ENCODE data around the gene KANSL3.

Gene KANSL3

DNA sequence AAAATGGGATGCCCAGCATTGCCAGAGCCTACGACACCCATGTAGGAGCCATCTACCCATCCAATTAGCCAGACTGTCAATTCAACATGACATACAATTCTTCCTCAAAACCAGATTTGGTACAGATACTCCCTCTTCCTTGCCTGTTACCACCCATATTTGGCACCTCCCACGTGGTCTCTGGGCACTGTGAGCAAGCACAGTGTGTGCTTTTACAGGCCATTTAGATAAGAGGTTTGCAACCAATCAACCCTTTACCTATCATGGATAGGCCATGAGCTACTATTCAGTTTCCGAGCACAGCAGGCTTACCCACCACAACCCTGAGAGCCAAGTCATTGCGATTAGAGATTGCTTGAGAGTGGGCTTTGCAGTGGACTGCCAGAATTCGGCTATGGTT is 60.6 kb downstream of the KANSL3 start:
- TF ChIP-seq ZFP3 (CRISPR knock-in tag; IDR thresholded peaks at IDR 0.05) (no peak), TOX (CRISPR knock-in tag; IDR thresholded peaks at IDR 0.05; ENCODE audit: borderline replicate concordance) (no peak), ZFP30 (CRISPR knock-in tag; IDR thresholded peaks at IDR 0.05) (no peak), PPARA (CRISPR knock-in tag; IDR thresholded peaks at IDR 0.05; ENCODE audit: borderline replicate concordance) (no peak), OSR1 (CRISPR knock-in tag; IDR thresholded peaks at IDR 0.05) (no peak), TCF4 (CRISPR knock-in tag; IDR thresholded peaks at IDR 0.05; ENCODE audit: borderline replicate concordance) (no peak), POU6F1 (CRISPR knock-in tag; IDR thresholded peaks at IDR 0.05; ENCODE audit: borderline replicate concordance, low read depth) (no peak)
- TF ChIP-seq, protein P1, sequence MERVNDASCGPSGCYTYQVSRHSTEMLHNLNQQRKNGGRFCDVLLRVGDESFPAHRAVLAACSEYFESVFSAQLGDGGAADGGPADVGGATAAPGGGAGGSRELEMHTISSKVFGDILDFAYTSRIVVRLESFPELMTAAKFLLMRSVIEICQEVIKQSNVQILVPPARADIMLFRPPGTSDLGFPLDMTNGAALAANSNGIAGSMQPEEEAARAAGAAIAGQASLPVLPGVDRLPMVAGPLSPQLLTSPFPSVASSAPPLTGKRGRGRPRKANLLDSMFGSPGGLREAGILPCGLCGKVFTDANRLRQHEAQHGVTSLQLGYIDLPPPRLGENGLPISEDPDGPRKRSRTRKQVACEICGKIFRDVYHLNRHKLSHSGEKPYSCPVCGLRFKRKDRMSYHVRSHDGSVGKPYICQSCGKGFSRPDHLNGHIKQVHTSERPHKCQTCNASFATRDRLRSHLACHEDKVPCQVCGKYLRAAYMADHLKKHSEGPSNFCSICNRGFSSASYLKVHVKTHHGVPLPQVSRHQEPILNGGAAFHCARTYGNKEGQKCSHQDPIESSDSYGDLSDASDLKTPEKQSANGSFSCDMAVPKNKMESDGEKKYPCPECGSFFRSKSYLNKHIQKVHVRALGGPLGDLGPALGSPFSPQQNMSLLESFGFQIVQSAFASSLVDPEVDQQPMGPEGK (CRISPR knock-in tag; IDR thresholded peaks at IDR 0.05; ENCODE audit: borderline replicate concordance) = no peak
- no peak for ATAC-seq

DNA sequence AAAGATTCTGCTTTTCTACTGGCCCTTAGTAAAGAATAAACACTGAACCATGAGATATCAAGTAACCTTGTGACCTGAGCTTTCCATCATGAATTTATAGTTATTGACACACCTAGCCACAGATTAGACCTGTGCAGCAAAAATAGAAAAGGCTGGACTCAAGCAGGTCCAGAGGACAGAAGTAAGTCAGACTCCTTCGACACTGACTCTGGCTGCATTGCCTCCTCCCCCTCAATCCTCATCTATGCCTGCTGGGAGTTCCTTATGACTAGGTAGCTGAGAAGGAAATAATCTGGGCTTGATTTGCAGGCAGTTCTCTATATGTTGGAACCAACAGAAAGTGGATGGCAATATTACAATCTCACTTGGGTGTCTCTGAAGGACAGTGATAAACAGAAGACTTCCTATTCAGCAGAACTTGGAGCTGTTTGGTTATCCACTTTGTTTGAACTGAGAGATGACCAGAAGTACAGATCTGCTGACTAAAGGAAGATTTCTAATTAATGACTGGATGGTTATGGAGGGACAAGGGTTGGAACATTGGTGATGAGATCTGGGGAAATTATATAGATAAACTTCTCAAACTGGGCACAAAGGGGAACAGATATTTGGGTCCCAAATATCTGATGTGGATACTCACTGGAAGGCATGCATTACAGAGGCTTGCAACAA is 62.2 kb downstream of the KANSL3 start:
- TF ChIP-seq BACH2 (CRISPR knock-in tag; IDR thresholded peaks at IDR 0.05; ENCODE audit: borderline replicate concordance) = no peak
- no peak for TF ChIP-seq ISL1 (CRISPR knock-in tag; IDR thresholded peaks at IDR 0.05)
- TF ChIP-seq ZFP3 (CRISPR knock-in tag; IDR thresholded peaks at IDR 0.05) = no peak
- TF ChIP-seq, protein P2, sequence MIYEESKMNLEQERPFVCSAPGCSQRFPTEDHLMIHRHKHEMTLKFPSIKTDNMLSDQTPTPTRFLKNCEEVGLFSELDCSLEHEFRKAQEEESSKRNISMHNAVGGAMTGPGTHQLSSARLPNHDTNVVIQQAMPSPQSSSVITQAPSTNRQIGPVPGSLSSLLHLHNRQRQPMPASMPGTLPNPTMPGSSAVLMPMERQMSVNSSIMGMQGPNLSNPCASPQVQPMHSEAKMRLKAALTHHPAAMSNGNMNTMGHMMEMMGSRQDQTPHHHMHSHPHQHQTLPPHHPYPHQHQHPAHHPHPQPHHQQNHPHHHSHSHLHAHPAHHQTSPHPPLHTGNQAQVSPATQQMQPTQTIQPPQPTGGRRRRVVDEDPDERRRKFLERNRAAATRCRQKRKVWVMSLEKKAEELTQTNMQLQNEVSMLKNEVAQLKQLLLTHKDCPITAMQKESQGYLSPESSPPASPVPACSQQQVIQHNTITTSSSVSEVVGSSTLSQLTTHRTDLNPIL (CRISPR knock-in tag; IDR thresholded peaks at IDR 0.05; ENCODE audit: low read depth) = no peak
- no peak for TF ChIP-seq TSHZ2 (CRISPR knock-in tag; IDR thresholded peaks at IDR 0.05)
- TF ChIP-seq RARB (CRISPR knock-in tag; IDR thresholded peaks at IDR 0.05) = no peak
- ATAC-seq = no peak

DNA sequence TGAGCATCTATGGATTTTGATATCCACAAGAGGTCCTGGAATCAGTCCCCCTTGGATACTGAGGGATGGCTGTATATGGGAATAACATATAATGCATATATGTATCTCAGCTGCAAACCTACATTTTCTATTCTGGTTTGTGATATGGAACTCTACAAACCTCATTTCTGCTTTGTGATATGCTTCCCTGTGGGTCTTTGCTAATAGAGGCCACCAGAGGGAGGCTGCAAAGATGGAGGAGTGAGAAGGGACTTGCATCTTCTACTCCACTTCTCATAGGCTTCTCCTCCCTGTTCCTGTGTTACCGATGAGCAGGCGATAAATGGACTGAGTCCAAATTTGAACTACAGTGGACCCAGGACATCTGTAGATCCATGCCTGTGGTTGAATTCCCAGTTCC is 63.7 kb downstream of the KANSL3 start:
- no peak for ATAC-seq
- TF ChIP-seq OSR1 (CRISPR knock-in tag; IDR thresholded peaks at IDR 0.05) (no peak), ZC3H10 (CRISPR knock-in tag; IDR thresholded peaks at IDR 0.05) (no peak), BACH2 (CRISPR knock-in tag; IDR thresholded peaks at IDR 0.05; ENCODE audit: borderline replicate concordance) (no peak), SNAI2 (CRISPR knock-in tag; IDR thresholded peaks at IDR 0.05) (no peak), ZNF565 (CRISPR knock-in tag; conservative IDR thresholded peaks at IDR 0.05; ENCODE audit: low read depth) (no peak), ISL1 (CRISPR knock-in tag; IDR thresholded peaks at IDR 0.05) (no peak), CSDC2 (CRISPR knock-in tag; IDR thresholded peaks at IDR 0.05) (no peak), TCF4 (CRISPR knock-in tag; IDR thresholded peaks at IDR 0.05; ENCODE audit: borderline replicate concordance) (no peak), ARNTL (CRISPR knock-in tag; IDR thresholded peaks at IDR 0.05; ENCODE audit: borderline replicate concordance, low read depth) (no peak), ZFP3 (CRISPR knock-in tag; IDR thresholded peaks at IDR 0.05) (no peak), ZNF8 (CRISPR knock-in tag; IDR thresholded peaks at IDR 0.05) (no peak), ZNF70 (CRISPR knock-in tag; IDR thresholded peaks at IDR 0.05) (no peak), GLIS3 (CRISPR knock-in tag; IDR thresholded peaks at IDR 0.05) (no peak), PPARA (CRISPR knock-in tag; IDR thresholded peaks at IDR 0.05; ENCODE audit: borderline replicate concordance) (no peak)
- TF ChIP-seq, protein P3, sequence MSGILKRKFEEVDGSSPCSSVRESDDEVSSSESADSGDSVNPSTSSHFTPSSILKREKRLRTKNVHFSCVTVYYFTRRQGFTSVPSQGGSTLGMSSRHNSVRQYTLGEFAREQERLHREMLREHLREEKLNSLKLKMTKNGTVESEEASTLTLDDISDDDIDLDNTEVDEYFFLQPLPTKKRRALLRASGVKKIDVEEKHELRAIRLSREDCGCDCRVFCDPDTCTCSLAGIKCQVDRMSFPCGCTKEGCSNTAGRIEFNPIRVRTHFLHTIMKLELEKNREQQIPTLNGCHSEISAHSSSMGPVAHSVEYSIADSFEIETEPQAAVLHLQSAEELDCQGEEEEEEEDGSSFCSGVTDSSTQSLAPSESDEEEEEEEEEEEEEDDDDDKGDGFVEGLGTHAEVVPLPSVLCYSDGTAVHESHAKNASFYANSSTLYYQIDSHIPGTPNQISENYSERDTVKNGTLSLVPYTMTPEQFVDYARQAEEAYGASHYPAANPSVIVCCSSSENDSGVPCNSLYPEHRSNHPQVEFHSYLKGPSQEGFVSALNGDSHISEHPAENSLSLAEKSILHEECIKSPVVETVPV (CRISPR knock-in tag; IDR thresholded peaks at IDR 0.05) = no peak
- TF ChIP-seq, protein P2 (CRISPR knock-in tag; IDR thresholded peaks at IDR 0.05; ENCODE audit: low read depth) = no peak
- TF ChIP-seq, protein P1 (CRISPR knock-in tag; IDR thresholded peaks at IDR 0.05; ENCODE audit: borderline replicate concordance) = no peak
